ENCODE measurements around the gene SMYD2.

- TF ChIP-seq, protein P1, sequence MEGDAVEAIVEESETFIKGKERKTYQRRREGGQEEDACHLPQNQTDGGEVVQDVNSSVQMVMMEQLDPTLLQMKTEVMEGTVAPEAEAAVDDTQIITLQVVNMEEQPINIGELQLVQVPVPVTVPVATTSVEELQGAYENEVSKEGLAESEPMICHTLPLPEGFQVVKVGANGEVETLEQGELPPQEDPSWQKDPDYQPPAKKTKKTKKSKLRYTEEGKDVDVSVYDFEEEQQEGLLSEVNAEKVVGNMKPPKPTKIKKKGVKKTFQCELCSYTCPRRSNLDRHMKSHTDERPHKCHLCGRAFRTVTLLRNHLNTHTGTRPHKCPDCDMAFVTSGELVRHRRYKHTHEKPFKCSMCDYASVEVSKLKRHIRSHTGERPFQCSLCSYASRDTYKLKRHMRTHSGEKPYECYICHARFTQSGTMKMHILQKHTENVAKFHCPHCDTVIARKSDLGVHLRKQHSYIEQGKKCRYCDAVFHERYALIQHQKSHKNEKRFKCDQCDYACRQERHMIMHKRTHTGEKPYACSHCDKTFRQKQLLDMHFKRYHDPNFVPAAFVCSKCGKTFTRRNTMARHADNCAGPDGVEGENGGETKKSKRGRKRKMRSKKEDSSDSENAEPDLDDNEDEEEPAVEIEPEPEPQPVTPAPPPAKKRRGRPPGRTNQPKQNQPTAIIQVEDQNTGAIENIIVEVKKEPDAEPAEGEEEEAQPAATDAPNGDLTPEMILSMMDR (IDR thresholded peaks at IDR 0.05; ENCODE audit: poor library complexity, severe bottlenecking): no peak
- TF ChIP-seq POLR2AphosphoS5 (IDR thresholded peaks at IDR 0.05): no peak
- no peak for TF ChIP-seq EZH2 (IDR thresholded peaks at IDR 0.05; ENCODE audit: borderline replicate concordance, insufficient read depth, low read length, poor library complexity, severe bottlenecking)
- no peak for TF ChIP-seq SMC3 (conservative IDR thresholded peaks at IDR 0.05; ENCODE audit: poor library complexity)
Measured at GRCh38 chr1:214329470-214330220, 48.7 kb downstream of the SMYD2 start.

Data from neural cell (in vitro differentiated cells).